Activated B cell treated with CpG ODN at 0.5 μM for 24 hours (primary cell): ENCODE results near the gene SLC35D2. TPM values are rescaled to one million over a fixed set of nuclear protein-coding genes. Genes with fewer than 3 reads are reported as not detected.

Source experiments
- ATAC-seq: fragments of 200-7000 bp; cut with Tn5 transposase; one replicate; pipeline ENCODE4 v1.10.0; 2021; ENCODE audit warnings: low read depth, mild to moderate bottlenecking, moderate library complexity
- CTCF ChIA-PET: fragments of 350-600 bp; sonication (Branson Sonifier 250); formaldehyde crosslinking; loops from one replicate; lab custom pipeline; 2021; ENCODE audit warnings: antibody characterized with exemption; lab: Charles Lee
- POLR2A ChIA-PET: fragments of 350-600 bp; sonication (Branson Sonifier 250); formaldehyde crosslinking; loops from one replicate; lab custom pipeline; 2021; ENCODE audit warnings: antibody characterized with exemption; lab: Charles Lee
- DNase-seq: peaks from one replicate; pipeline ENCODE4 v3.0.0; 2022
- H3K27ac Mint-ChIP-seq: one replicate; pipeline ENCODE4 v1.8.0; 2020; ENCODE audit warnings: mixed read lengths
- H3K27me3 Mint-ChIP-seq: one replicate; pipeline ENCODE4 v1.8.0; 2021; ENCODE audit warnings: mixed read lengths
- H3K36me3 Mint-ChIP-seq: one replicate; pipeline ENCODE4 v1.8.0; 2021; ENCODE audit warnings: low read depth, mixed read lengths
- H3K4me1 Mint-ChIP-seq: one replicate; pipeline ENCODE4 v1.8.0; 2021; ENCODE audit warnings: mixed read lengths
- H3K4me3 Mint-ChIP-seq: one replicate; pipeline ENCODE4 v1.8.0; 2020; ENCODE audit warnings: mild to moderate bottlenecking, mixed read lengths
- H3K9me3 Mint-ChIP-seq: one replicate; pipeline ENCODE4 v1.8.0; 2020; ENCODE audit warnings: mixed read lengths
- intact Hi-C: fragments of 100-400 bp; cut with micrococcal nuclease; formaldehyde crosslinking; loops from one replicate; pipeline ENCODE4 v1.15.1; 2024
- total RNA-seq: library from RNA; stranded (reverse); gene quantifications from 2 replicates; pipeline ENCODE4 v1.2.3, GENCODE V29; 2022
- TF ChIP-seq, protein P1 (sequence below): fragments of 200-600 bp; IDR thresholded peaks from one replicate; pipeline ENCODE4 v1.8.0; 2022; ENCODE audit warnings: antibody characterized with exemption, mild to moderate bottlenecking

The SLC35D2 gene
- total RNA-seq, 1 donor from 2014 or later, result 10.9 TPM

DNA sequence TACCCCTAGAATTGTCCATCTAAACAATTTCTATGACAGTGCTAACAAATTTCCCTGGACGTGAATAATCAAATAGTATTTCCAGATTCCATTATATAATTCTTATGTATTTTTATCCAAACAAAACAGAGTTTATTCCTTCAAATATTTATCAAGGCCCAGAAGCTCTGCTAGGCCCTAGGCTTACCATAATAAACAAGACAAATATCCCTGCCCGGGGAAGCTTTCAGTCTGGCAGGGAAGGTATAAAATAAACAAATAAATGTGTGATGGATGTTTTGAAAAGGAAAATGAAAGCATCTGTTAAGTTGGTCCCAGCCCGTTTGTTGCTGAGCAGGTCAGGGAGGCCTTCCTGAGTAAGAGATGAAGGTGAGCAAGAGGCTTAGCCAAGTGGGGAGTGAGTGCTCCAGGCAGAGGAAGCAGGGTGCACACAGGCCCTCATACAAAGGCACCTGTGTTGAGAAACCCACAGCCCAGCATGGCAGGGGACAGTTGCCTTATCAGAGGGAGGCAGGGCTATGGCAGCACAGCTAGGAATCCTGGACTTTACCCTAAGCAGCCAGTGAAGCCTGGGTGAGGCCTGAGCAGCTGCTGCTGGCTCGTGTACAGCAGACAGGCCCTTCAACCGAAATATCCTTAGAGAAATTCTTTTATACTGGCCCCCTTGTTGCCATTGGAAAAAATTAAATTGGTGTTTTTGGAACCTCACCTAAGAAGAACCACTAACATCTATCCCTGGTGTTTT, 7.7 kb upstream of the SLC35D2 start:
- no peak overlapping the region for H3K27ac Mint-ChIP-seq
- CTCF ChIA-PET, result no interaction called here

DNA sequence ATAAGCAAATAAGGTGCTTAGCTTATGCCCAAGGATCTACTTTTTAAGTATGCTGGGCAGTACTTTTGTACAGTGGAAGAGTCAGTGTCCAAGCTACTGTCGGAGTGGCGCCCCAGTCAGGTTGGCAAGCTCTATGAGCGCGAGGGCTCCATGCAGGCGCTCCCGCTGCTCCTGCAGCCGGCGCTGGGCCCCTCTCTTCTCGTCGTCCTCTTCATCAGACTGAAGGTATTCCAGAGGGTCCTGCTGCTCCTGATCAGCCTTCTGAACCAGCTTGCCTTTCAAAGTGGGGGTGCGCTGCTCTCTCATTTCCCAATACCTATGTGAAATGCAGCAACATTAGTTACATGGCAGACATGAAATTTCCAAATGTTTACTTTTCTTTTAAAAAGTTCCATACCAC, 4.6 kb upstream of the SLC35D2 start:
- ChIA-PET CTCF (no interaction called here), POLR2A (interaction anchor here (0.7 kb wide), 1 partner anchor 11 kb away, joined by 3 read pairs; no protein-coding TSS in a partner anchor)
- Mint-ChIP-seq H3K4me3 (no peak overlapping the region), H3K36me3 (peaks cover 10% of the 10 kb centered on the region), H3K4me1 (peaks cover 5% of the 10 kb centered on the region), H3K27ac (no peak overlapping the region), H3K27me3 (no peaks in the 10 kb centered on the region), H3K9me3 (no peaks in the 10 kb centered on the region)
- DNase-seq (no peak), ATAC-seq (no peak)
- TF ChIP-seq, protein P1, sequence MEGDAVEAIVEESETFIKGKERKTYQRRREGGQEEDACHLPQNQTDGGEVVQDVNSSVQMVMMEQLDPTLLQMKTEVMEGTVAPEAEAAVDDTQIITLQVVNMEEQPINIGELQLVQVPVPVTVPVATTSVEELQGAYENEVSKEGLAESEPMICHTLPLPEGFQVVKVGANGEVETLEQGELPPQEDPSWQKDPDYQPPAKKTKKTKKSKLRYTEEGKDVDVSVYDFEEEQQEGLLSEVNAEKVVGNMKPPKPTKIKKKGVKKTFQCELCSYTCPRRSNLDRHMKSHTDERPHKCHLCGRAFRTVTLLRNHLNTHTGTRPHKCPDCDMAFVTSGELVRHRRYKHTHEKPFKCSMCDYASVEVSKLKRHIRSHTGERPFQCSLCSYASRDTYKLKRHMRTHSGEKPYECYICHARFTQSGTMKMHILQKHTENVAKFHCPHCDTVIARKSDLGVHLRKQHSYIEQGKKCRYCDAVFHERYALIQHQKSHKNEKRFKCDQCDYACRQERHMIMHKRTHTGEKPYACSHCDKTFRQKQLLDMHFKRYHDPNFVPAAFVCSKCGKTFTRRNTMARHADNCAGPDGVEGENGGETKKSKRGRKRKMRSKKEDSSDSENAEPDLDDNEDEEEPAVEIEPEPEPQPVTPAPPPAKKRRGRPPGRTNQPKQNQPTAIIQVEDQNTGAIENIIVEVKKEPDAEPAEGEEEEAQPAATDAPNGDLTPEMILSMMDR, result no peak
- intact Hi-C loops, result no loop called here

More for the DNA sequence above, 7.7 kb upstream of the SLC35D2 start:
- ATAC-seq (no peak), DNase-seq (no peak)
- no peaks in the 10 kb centered on the region for H3K4me1 Mint-ChIP-seq
- no peaks in the 10 kb centered on the region for H3K9me3 Mint-ChIP-seq
- POLR2A ChIA-PET, result no interaction called here
- peaks cover 12% of the 10 kb centered on the region for H3K36me3 Mint-ChIP-seq
- TF ChIP-seq, protein P1, result no peak
- no peaks in the 10 kb centered on the region for H3K27me3 Mint-ChIP-seq
- intact Hi-C loops, result no loop called here
- no peak overlapping the region for H3K4me3 Mint-ChIP-seq

DNA sequence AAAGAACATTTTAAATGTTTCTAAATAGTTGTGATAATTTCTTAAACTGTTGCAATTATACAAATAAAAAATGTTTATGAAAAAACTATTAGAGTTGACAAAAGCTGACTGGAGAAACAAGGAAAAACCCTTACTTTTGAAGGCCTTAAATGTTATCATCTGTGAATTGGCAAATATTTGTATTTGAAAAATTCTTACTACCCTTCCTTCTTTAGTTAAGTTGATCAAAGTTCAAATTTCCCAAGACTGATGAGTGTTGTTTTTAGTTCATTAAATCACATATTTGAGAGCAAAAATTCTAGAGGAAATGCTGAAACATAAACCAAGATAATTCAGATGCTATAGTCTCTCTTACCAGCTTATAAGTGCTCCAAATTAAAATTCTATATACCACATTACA, 2.6 kb upstream of the SLC35D2 start:
- TF ChIP-seq, protein P1, result no peak
- Mint-ChIP-seq H3K27ac (no peak overlapping the region), H3K36me3 (peaks cover 7% of the 10 kb centered on the region), H3K27me3 (no peaks in the 10 kb centered on the region), H3K4me3 (no peak overlapping the region), H3K4me1 (peaks cover 10% of the 10 kb centered on the region), H3K9me3 (no peaks in the 10 kb centered on the region)
- DNase-seq (no peak), ATAC-seq (no peak)
- ChIA-PET CTCF (no interaction called here), POLR2A (no interaction called here)
- intact Hi-C loops, result no loop called here

DNA sequence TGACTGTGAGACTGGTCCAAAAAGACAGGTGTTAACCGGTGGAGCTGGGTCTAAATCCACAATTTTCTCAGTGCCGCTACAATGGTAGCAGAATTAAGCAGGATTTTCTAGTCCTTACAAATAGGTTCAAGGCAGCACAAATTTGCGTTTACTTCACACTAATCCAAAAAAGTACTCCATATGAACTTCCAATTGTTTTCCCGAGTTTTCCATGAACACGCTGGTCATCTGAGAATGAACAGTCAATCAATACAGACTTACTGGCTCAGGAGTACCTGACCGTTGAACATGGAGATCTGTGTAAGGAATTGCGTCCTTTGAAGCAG, 709 bp downstream of the SLC35D2 start:
- intact Hi-C loops, result loop anchor here (1.0 kb wide), 1 partner anchor 30 kb away; no protein-coding TSS in a partner anchor
- Mint-ChIP-seq H3K27ac (no peak overlapping the region), H3K9me3 (no peaks in the 10 kb centered on the region), H3K4me1 (peaks cover 10% of the 10 kb centered on the region), H3K36me3 (no peaks in the 10 kb centered on the region), H3K27me3 (no peaks in the 10 kb centered on the region), H3K4me3 (peak overlapping the region; percentile 78)
- ChIA-PET POLR2A (interaction anchor here (1.0 to 2.8 kb wide), 2 partner anchors 30 to 36 kb away, joined by 3 to 7 read pairs; partner anchors contain the start of gene ZNF367), CTCF (no interaction called here)
- TF ChIP-seq, protein P1, result no peak
- no peak for DNase-seq
- ATAC-seq, result no peak

DNA sequence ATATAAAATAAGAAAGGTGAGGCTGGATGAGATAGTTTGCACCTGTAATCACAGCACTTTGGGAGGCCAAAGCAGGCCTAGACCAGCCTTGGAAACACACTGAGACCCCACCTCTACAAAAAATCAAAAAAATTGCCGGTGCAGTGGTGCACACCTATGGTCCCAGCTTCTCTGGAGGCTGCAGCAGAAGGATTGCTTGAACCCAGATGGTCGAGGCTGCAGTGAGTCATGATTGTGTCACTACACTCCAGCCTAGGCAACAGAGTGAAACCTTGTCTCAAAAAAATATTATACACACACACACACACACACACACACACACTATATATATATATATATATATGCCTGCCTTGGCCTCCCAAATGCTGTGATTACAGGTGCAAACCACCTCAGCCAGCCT, 1.3 kb downstream of the SLC35D2 start:
- Mint-ChIP-seq H3K36me3 (no peaks in the 10 kb centered on the region), H3K4me1 (peaks cover 10% of the 10 kb centered on the region), H3K27me3 (no peaks in the 10 kb centered on the region), H3K4me3 (no peak overlapping the region), H3K9me3 (no peaks in the 10 kb centered on the region), H3K27ac (no peak overlapping the region)
- POLR2A ChIA-PET, result interaction anchor here (2.8 kb wide), 1 partner anchor 36 kb away, joined by 7 read pairs; the partner anchor contains the start of gene ZNF367
- TF ChIP-seq, protein P1, result no peak
- CTCF ChIA-PET, result no interaction called here
- DNase-seq, result no peak
- ATAC-seq, result no peak
- intact Hi-C loops, result no loop called here
